ENCODE measurements around the gene FRMPD1.
"Not testable (repeated sequence)": the region's sequence is repeated elsewhere in the genome, so short reads cannot be mapped to it uniquely, and the experiment has no call there.

GRCh38 chr9:37752112-37752511, 101.4 kb downstream of the FRMPD1 start:
- TF ChIP-seq CTCF, ZNF623 (tag by site-specific recombination; IDR thresholded peaks at IDR 0.05): not testable (repeated sequence)

Data from HEK293 (cell line).